ENCODE results near the gene MOB1A. TPM values are rescaled to one million over a fixed set of nuclear protein-coding genes. Genes with fewer than 3 reads are reported as not detected.

MOB1A gene
- polyA plus RNA-seq, 1 donor (not counting 4 experiments of a cell fraction or from before 2014, with no cell fraction given) = 92.4 TPM

DNA sequence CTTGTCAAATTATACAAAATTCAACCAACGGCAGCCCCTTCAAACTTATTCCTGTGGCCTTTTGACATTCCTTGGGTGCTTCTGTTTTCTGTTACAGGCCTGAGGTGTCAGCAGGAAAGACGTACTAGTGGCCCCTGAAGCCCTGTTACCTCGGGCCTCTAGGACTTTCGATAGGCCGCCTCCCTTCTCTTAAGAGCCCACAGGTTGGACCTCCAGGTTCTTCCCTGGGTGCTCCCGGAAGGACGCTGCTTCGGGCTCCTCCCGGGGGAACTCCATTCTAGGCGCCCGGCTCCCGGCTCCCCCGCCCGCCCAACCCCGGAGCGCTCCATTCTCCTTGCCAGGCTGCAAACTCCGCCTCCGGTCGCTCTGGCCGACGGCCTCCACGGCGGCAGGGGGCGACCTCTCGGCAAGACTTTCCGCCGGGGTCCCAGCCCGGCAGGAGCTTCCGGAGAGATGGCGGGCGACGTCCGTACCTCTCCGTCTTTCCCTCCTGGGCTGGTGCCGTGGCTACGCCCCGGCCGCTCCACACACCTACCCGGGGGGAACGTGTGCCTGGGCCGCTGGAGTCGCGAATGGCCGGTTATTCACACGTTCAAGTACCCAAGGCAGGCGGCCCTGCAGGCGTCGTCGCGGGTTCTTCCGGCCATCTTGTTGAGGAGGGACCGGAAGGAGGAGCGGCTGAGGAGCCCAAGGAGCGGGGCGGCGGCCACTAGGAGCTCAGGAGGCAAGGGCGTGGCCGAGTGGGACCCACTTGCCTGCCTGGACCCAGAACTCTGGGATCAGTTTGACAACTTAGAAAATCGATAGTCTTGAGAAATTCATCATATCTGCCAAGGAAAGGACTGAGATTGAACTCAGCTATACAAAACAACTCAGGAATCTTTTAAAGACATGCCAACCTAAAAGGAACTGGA, 58.5 kb downstream of the MOB1A start:
- dilution Hi-C loops (cut with MboI; ENCODE audit: extremely low pct_ligation_motif_present, low sequenced_read_pairs) = no loop called here
- Histone ChIP-seq H3K4me3 (ENCODE audit: control insufficient read depth in 2 of 3, extremely low read depth in 1 of 3, insufficient read depth in 2 of 3, low read depth in 1 of 3, low read length in 3 of 3) (peak overlapping the region; percentile 54 to 76 (median 76)), H3K79me2 (ENCODE audit: control insufficient read depth, insufficient read depth, low read length) (no peaks in the 10 kb centered on the region), H3K27me3 (ENCODE audit: control insufficient read depth, extremely low read depth, insufficient read depth, low read length) (no peaks in the 10 kb centered on the region), H3K27ac (ENCODE audit: control insufficient read depth, insufficient read depth, low read length) (peak overlapping the region; percentile 78), H3K4me2 (ENCODE audit: control insufficient read depth, extremely low read depth, insufficient read depth, low read depth, low read length) (peak overlapping the region; percentile 72), H3K9me1 (ENCODE audit: control insufficient read depth, extremely low read depth, insufficient read depth, low read length) (no peaks in the 10 kb centered on the region), H3K9me3 (ENCODE audit: control insufficient read depth, low read depth, low read length) (no peaks in the 10 kb centered on the region), H4K20me1 (ENCODE audit: control insufficient read depth, extremely low read depth, insufficient read depth, low read length) (no peaks in the 10 kb centered on the region), H3K36me3 (ENCODE audit: control insufficient read depth in 2 of 2, extremely low read depth in 1 of 2, insufficient read depth in 2 of 2, low read length in 2 of 2) (no peaks in the 10 kb centered on the region), H3K4me1 (ENCODE audit: control insufficient read depth, extremely low read depth, insufficient read depth, low read length) (no peaks in the 10 kb centered on the region), H2AFZ (ENCODE audit: control insufficient read depth, low read length) (peak overlapping the region; percentile 92), H3K9ac (ENCODE audit: control insufficient read depth, extremely low read depth, insufficient read depth, low read length) (peak overlapping the region; percentile 80)
- DNase-seq (ENCODE audit: low read depth, low spot score) (peak; percentile 35), FAIRE-seq (no peak)
- TF ChIP-seq EZH2 (IDR thresholded peaks at IDR 0.05; ENCODE audit: low read length) = no peak
- TF ChIP-seq, protein P1, sequence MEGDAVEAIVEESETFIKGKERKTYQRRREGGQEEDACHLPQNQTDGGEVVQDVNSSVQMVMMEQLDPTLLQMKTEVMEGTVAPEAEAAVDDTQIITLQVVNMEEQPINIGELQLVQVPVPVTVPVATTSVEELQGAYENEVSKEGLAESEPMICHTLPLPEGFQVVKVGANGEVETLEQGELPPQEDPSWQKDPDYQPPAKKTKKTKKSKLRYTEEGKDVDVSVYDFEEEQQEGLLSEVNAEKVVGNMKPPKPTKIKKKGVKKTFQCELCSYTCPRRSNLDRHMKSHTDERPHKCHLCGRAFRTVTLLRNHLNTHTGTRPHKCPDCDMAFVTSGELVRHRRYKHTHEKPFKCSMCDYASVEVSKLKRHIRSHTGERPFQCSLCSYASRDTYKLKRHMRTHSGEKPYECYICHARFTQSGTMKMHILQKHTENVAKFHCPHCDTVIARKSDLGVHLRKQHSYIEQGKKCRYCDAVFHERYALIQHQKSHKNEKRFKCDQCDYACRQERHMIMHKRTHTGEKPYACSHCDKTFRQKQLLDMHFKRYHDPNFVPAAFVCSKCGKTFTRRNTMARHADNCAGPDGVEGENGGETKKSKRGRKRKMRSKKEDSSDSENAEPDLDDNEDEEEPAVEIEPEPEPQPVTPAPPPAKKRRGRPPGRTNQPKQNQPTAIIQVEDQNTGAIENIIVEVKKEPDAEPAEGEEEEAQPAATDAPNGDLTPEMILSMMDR (optimal IDR thresholded peaks at IDR 0.05 in 1 of 3, IDR thresholded peaks at IDR 0.05 in 1 of 3, conservative IDR thresholded peaks at IDR 0.05 in 1 of 3; ENCODE audit: extremely low read depth in 1 of 3, insufficient read depth in 2 of 3, low read length in 3 of 3) = peak; percentile 22 to 70 (median 68)

DNA sequence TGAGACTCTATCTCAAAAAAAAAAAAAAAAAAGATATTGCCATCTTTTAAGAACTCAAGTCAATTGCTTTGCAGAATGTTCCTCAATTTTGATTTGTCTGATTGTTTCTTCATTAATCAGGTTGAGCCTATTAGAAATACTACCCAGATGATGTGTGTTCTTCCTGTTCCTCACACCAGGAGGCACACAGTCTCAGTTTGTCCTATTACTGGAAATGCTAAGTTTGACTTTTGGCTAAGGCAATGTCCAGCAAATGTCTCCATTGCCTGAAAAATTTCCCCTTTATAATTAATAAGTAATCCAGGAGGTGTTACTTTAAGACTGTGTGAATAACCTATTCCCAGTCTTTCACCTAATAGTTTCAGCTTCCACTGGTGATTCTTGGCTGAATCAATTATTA, 59.3 kb downstream of the MOB1A start:
- no peaks in the 10 kb centered on the region for H3K79me2 ChIP-seq (ENCODE audit: control insufficient read depth, insufficient read depth, low read length)
- H3K9ac ChIP-seq (ENCODE audit: control insufficient read depth, extremely low read depth, insufficient read depth, low read length) = no peak overlapping the region
- H3K27me3 ChIP-seq (ENCODE audit: control insufficient read depth, extremely low read depth, insufficient read depth, low read length) = no peaks in the 10 kb centered on the region
- no peak overlapping the region for H3K27ac ChIP-seq (ENCODE audit: control insufficient read depth, insufficient read depth, low read length)
- FAIRE-seq = no peak
- peak overlapping the region; percentile 72 for H3K4me2 ChIP-seq (ENCODE audit: control insufficient read depth, extremely low read depth, insufficient read depth, low read depth, low read length)
- DNase-seq (ENCODE audit: low read depth, low spot score) = no peak
- H2AFZ ChIP-seq (ENCODE audit: control insufficient read depth, low read length) = peak overlapping the region; percentile 84
- H3K4me3 ChIP-seq (ENCODE audit: control insufficient read depth in 2 of 3, extremely low read depth in 1 of 3, insufficient read depth in 2 of 3, low read depth in 1 of 3, low read length in 3 of 3) = peak overlapping the region in 1 of 3 experiments; percentile 76
- H4K20me1 ChIP-seq (ENCODE audit: control insufficient read depth, extremely low read depth, insufficient read depth, low read length) = no peaks in the 10 kb centered on the region
- H3K4me1 ChIP-seq (ENCODE audit: control insufficient read depth, extremely low read depth, insufficient read depth, low read length) = no peaks in the 10 kb centered on the region
- H3K36me3 ChIP-seq (ENCODE audit: control insufficient read depth in 2 of 2, extremely low read depth in 1 of 2, insufficient read depth in 2 of 2, low read length in 2 of 2) = no peaks in the 10 kb centered on the region
- dilution Hi-C loops (cut with MboI; ENCODE audit: extremely low pct_ligation_motif_present, low sequenced_read_pairs) = no loop called here
- TF ChIP-seq, protein P1 (optimal IDR thresholded peaks at IDR 0.05 in 1 of 3, IDR thresholded peaks at IDR 0.05 in 1 of 3, conservative IDR thresholded peaks at IDR 0.05 in 1 of 3; ENCODE audit: extremely low read depth in 1 of 3, insufficient read depth in 2 of 3, low read length in 3 of 3) = peak in 2 of 3 experiments; percentile 14 to 25
- TF ChIP-seq EZH2 (IDR thresholded peaks at IDR 0.05; ENCODE audit: low read length) = no peak
- H3K9me3 ChIP-seq (ENCODE audit: control insufficient read depth, low read depth, low read length) = no peaks in the 10 kb centered on the region
- H3K9me1 ChIP-seq (ENCODE audit: control insufficient read depth, extremely low read depth, insufficient read depth, low read length) = no peaks in the 10 kb centered on the region

All from keratinocyte (primary cell).